22Rv1 (cell line): Measurements from ENCODE around the gene ARHGEF38.
A peak's percentile ranks its signal among the peaks of the same experiment; 100 is the strongest.

ENCODE experiments used
- H3K27ac ChIP-seq: fragments of 450-650 bp; 2 replicates; pipeline ENCODE4 v1.5.1; 2017
- ZFX ChIP-seq: fragments of 450-650 bp; IDR thresholded peaks from 2 replicates; pipeline ENCODE4 v1.6.1; 2017; ENCODE audit warnings: antibody characterized with exemption, borderline replicate concordance
- TF ChIP-seq, protein P1 (sequence below): fragments of 450-650 bp; IDR thresholded peaks from 2 replicates; pipeline ENCODE4 v1.5.1; 2017; ENCODE audit warnings: mild to moderate bottlenecking

Gene ARHGEF38

DNA sequence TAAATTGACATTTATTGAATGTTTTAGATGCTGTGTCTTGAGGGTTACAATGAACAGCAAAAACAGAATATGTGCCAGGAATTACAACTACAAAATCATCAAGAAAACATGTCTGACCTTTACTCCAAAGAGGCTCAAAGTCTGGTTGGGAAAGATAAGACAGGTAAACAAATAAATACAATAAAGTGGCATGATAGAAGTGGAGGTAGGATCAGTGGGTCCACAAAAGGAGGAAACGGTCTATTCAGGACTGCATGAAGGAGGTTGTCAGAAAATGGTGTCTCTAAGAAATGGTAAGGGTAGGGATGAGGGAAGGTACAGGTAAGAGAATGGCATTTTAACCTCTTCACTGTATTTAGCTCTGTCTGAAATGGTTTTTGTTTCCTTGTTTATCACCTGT is 3.8 kb downstream of the ARHGEF38 start:
- peak overlapping the region; percentile 62 for H3K27ac ChIP-seq
- no peak for TF ChIP-seq ZFX
- TF ChIP-seq, protein P1, sequence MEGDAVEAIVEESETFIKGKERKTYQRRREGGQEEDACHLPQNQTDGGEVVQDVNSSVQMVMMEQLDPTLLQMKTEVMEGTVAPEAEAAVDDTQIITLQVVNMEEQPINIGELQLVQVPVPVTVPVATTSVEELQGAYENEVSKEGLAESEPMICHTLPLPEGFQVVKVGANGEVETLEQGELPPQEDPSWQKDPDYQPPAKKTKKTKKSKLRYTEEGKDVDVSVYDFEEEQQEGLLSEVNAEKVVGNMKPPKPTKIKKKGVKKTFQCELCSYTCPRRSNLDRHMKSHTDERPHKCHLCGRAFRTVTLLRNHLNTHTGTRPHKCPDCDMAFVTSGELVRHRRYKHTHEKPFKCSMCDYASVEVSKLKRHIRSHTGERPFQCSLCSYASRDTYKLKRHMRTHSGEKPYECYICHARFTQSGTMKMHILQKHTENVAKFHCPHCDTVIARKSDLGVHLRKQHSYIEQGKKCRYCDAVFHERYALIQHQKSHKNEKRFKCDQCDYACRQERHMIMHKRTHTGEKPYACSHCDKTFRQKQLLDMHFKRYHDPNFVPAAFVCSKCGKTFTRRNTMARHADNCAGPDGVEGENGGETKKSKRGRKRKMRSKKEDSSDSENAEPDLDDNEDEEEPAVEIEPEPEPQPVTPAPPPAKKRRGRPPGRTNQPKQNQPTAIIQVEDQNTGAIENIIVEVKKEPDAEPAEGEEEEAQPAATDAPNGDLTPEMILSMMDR, result no peak

DNA sequence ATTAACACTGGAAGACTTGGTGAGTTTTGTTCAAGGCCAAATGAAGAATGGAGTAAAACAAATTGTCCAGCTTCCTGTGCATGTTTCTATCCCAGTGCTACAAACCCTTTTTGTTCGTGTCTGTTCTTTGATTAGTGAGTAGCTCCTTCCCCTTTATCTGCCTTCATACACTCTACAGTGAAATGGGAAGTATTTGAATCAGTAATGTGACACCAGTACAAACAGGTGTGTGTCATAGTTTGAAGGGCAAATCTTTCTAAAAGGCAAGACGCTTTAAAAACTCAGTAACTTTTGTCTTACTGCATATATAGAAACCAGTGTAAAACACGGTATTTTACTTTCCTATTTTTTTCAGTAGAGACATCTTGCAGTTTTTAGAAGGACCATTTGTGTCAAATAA is 5.9 kb downstream of the ARHGEF38 start:
- peak overlapping the region; percentile 62 for H3K27ac ChIP-seq
- no peak for TF ChIP-seq ZFX
- TF ChIP-seq, protein P1, result no peak

- TF ChIP-seq, protein P1, result no peak
- no peak for TF ChIP-seq ZFX
- H3K27ac ChIP-seq, result no peak overlapping the region
These were observed 8.0 kb downstream of the ARHGEF38 start for GRCh38 chr4:105560421-105560848.

DNA sequence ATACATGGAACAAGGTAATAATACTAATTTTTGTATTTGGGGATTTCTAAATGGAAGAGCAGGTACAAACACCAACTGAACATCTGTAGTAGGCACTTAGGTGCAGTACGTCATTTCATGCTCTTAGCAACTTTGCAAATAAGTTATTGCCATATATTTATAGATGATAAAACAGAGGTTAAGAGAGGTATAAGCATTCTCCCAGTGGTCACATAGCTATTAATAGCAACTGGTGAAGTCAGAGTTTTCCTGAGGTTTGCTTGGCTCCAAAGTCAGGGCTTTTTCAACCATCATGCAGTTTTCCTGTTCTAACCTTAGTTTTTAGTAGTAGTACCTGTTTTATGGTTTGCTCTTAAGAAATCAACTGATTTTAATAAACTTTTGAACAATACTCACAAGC is 10.9 kb downstream of the ARHGEF38 start:
- TF ChIP-seq ZFX, result no peak
- TF ChIP-seq, protein P1, result no peak
- H3K27ac ChIP-seq, result no peak overlapping the region

DNA sequence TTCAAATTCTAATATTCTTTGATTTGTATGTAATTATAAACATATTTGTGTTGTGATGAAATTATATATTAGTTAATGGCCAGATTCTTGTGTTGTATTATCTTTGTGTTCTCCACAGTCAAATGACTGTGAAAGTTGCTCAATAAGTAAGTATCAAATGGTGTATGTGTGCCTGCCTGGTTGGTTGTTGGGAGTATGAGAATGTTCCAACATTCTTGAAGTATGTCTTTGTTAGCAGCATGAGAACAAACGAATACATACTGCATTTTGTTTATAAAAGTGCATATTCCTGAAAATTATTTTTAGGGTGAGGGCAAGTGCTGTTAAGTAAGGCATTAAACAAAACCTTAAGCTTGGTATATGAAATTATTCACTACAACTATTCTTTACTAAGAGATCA is 16.2 kb downstream of the ARHGEF38 start:
- peak overlapping the region; percentile 72 for H3K27ac ChIP-seq
- TF ChIP-seq, protein P1, result no peak
- TF ChIP-seq ZFX, result no peak

DNA sequence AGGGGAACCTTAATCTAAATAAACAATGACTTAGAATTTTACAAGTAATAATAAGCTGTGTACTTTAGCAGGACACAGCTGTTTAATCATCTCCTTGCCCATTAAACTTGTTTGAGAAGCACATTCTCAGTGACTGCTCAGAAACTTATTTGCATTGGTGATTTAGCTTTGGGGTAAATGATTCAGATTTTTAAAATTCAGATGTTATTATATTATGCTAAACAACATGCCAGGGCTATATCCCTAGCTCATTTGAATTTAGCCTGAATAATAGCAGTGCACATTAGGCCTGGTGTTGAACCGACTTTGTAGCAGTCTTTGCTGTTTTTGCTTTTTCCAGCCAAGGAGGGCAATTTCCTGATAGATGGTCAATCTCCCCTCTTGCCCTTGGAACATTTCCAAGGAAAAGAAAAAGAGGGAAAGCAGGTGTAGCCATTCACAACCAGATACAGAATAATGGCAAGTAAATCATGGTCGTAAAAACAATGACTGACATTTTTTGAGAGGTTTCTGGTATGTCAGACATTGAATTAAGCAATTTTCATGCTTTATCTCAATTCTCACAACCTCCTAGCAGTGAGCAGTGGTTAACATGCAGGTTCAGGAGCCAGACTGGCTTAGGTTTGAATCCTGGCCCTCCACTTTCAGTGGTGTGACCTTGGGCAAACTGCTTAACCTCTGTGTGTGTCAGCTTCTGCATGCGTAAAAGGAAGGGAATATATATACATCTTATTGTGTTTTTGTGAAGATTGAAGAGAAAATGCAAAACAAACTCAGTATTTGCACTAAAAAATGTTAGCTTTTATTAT is 16.8 kb downstream of the ARHGEF38 start:
- peak overlapping the region; percentile 72 for H3K27ac ChIP-seq
- TF ChIP-seq ZFX, result no peak
- TF ChIP-seq, protein P1, result no peak

DNA sequence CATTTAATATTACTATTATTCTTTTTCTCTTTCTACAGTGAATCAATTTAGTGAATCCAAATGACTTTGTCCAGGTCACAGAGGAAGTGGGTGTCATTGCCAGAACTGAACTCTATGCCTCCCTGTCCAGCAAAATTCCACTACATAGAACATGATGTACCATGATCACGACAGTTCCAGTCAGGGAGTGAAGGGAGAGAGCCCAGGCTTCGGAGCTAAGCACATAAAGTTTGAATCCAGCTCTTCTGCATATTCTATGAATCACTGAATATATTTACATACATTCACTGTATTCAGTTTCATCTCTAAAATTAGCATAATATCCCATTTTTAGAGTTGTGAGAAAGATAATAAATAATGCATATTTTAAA is 17.4 kb downstream of the ARHGEF38 start:
- H3K27ac ChIP-seq, result peak overlapping the region; percentile 72
- no peak for TF ChIP-seq ZFX
- TF ChIP-seq, protein P1, result no peak
